ENCODE measurements around the gene RAB40C.

The RAB40C gene

GRCh38 chr16:575354-576196 is 14.3 kb upstream of the RAB40C start:
- no peak for DNase-seq

- no peak for DNase-seq
Observed at GRCh38 chr16:576197-576822, 13.6 kb upstream of the RAB40C start.

GRCh38 chr16:576823-577201 is 13.1 kb upstream of the RAB40C start:
- DNase-seq: no peak

- no peak for DNase-seq
Observed at GRCh38 chr16:577796-578195, 12.1 kb upstream of the RAB40C start.

GRCh38 chr16:578232-578869 is 11.5 kb upstream of the RAB40C start:
- DNase-seq: no peak

GRCh38 chr16:578870-579405 is 10.9 kb upstream of the RAB40C start:
- DNase-seq: peak; percentile 72

GRCh38 chr16:580141-580945 is 9.5 kb upstream of the RAB40C start:
- DNase-seq: no peak

- DNase-seq: no peak
Observed at GRCh38 chr16:580946-581498, 8.8 kb upstream of the RAB40C start.

- no peak for DNase-seq
Observed at GRCh38 chr16:582218-582613, 7.7 kb upstream of the RAB40C start.

- no peak for DNase-seq
Observed at GRCh38 chr16:582614-583331, 7.1 kb upstream of the RAB40C start.

- no peak for DNase-seq
Observed at GRCh38 chr16:583470-583814, 6.4 kb upstream of the RAB40C start.

- DNase-seq: no peak
Observed at GRCh38 chr16:583815-584591, 5.9 kb upstream of the RAB40C start.

GRCh38 chr16:585351-585750 is 4.5 kb upstream of the RAB40C start:
- DNase-seq: no peak

- no peak for DNase-seq
Observed at GRCh38 chr16:586047-586644, 3.7 kb upstream of the RAB40C start.

- DNase-seq: no peak
Observed at GRCh38 chr16:586645-587590, 2.9 kb upstream of the RAB40C start.

GRCh38 chr16:588639-588888 is 1.3 kb upstream of the RAB40C start:
- peak; percentile 70 for DNase-seq

- DNase-seq: peak; percentile 100
Observed at GRCh38 chr16:588889-589657, 793 bp upstream of the RAB40C start.

- no peak for DNase-seq
Observed at GRCh38 chr16:590188-590814, 435 bp downstream of the RAB40C start.

- DNase-seq: no peak
Observed at GRCh38 chr16:590815-591200, 942 bp downstream of the RAB40C start.

Measured in right forelimb (tissue), 1 donor.